Neural cell (in vitro differentiated cells): ENCODE data around the gene PARP8. TPM values are rescaled to one million over a fixed set of nuclear protein-coding genes. Genes with fewer than 3 reads are reported as not detected.

ENCODE experiments used
- H2AFZ ChIP-seq: fragments of 200-600, 300-800 bp; sonication (generic), shearing (Covaris generic); 2 replicates; pipeline ENCODE4 v1.6.0; 2014; ENCODE audit warnings: low read depth, mild to moderate bottlenecking, antibody characterized with exemption, low read length, moderate library complexity
- H3F3A ChIP-seq: fragments of 200-600 bp; shearing (Covaris generic); 2 replicates; pipeline ENCODE4 v1.6.1; 2016; ENCODE audit warnings: mild to moderate bottlenecking, moderate library complexity, mixed read lengths, antibody characterized with exemption, low read length; ENCODE audit not compliant: insufficient read depth, poor library complexity, severe bottlenecking
- H3K27ac ChIP-seq: fragments of 200-600, 300-800 bp; sonication (generic), shearing (Covaris generic); 2 replicates; pipeline ENCODE4 v1.5.1; 2014; ENCODE audit warnings: mild to moderate bottlenecking, low read length, moderate library complexity
- H3K27me3 ChIP-seq: fragments of 300-800, 200-600 bp; sonication (generic), shearing (Covaris generic); 2 replicates; pipeline ENCODE4 v1.6.0; 2014; ENCODE audit warnings: mild to moderate bottlenecking, low read depth, low read length, moderate library complexity; ENCODE audit not compliant: insufficient read depth
- H3K36me3 ChIP-seq: fragments of 300-800, 200-600 bp; sonication (generic), shearing (Covaris generic); 2 replicates; pipeline ENCODE4 v1.5.1; 2014; ENCODE audit warnings: mild to moderate bottlenecking, antibody characterized with exemption, low read length, moderate library complexity; ENCODE audit not compliant: insufficient read depth
- H3K4me2 ChIP-seq: fragments of 300-800, 200-600 bp; sonication (generic), shearing (Covaris generic); 2 replicates; pipeline ENCODE4 v1.6.0; 2014; ENCODE audit warnings: mild to moderate bottlenecking, low read length
- H3K4me3 ChIP-seq: fragments of 300-800, 200-600 bp; sonication (generic), shearing (Covaris generic); 2 replicates; pipeline ENCODE4 v1.5.1; 2014; ENCODE audit warnings: mild to moderate bottlenecking, low read length, moderate library complexity
- H3K79me2 ChIP-seq: fragments of 200-600 bp; shearing (Covaris generic); replicated peaks from 2 replicates; pipeline ENCODE4 v1.6.0; 2014; ENCODE audit warnings: mild to moderate bottlenecking, low read length, moderate library complexity; ENCODE audit not compliant: insufficient read depth
- H3K9ac ChIP-seq: fragments of 300-800, 200-600 bp; sonication (generic), shearing (Covaris generic); 2 replicates; pipeline ENCODE4 v1.6.1; 2016; ENCODE audit warnings: mild to moderate bottlenecking, low read length, mixed read lengths
- H3K9me2 ChIP-seq: fragments of 200-600 bp; shearing (Covaris generic); 2 replicates; pipeline ENCODE4 v1.6.1; 2016; ENCODE audit warnings: mild to moderate bottlenecking, low read length, mixed read lengths; ENCODE audit not compliant: insufficient read depth
- H3K9me3 ChIP-seq: fragments of 200-600, 300-800 bp; sonication (generic), shearing (Covaris generic); 2 replicates; pipeline ENCODE4 v1.6.1; 2016; ENCODE audit warnings: mild to moderate bottlenecking, mixed run types, low read length, moderate library complexity, mixed read lengths
- H4K20me1 ChIP-seq: fragments of 200-600 bp; shearing (Covaris generic); 2 replicates; pipeline ENCODE4 v1.6.1; 2016; ENCODE audit warnings: mild to moderate bottlenecking, mixed run types; ENCODE audit not compliant: insufficient read depth
- CTCF ChIP-seq: fragments of 450-650 bp; IDR thresholded peaks from 2 replicates; pipeline ENCODE4 v1.5.1; 2014; ENCODE audit warnings: antibody characterized with exemption, mild to moderate bottlenecking, moderate library complexity; ENCODE audit not compliant: poor library complexity, severe bottlenecking
- EP300 ChIP-seq: fragments of 450-650 bp; conservative IDR thresholded peaks from 2 replicates; pipeline ENCODE4 v1.6.1; 2014; ENCODE audit warnings: antibody characterized with exemption, mild to moderate bottlenecking, moderate library complexity; ENCODE audit not compliant: poor library complexity, severe bottlenecking
- EZH2 ChIP-seq: fragments of 200-600, 300-800 bp; shearing (Covaris generic), sonication (generic); IDR thresholded peaks from 2 replicates; pipeline ENCODE4 v1.6.1; 2014; ENCODE audit warnings: antibody characterized with exemption, low read length, borderline replicate concordance, mild to moderate bottlenecking; ENCODE audit not compliant: insufficient read depth, poor library complexity, severe bottlenecking
- MXI1 ChIP-seq: fragments of 450-650 bp; conservative IDR thresholded peaks from 2 replicates; pipeline ENCODE4 v1.6.1; 2014; ENCODE audit warnings: antibody characterized with exemption, mild to moderate bottlenecking; ENCODE audit not compliant: poor library complexity, severe bottlenecking
- POLR2AphosphoS5 ChIP-seq: IDR thresholded peaks from 2 replicates; pipeline ENCODE4 v1.6.1; 2012
- RAD21 ChIP-seq: fragments of 450-650 bp; conservative IDR thresholded peaks from 2 replicates; pipeline ENCODE4 v1.6.1; 2014; ENCODE audit warnings: antibody characterized with exemption, mild to moderate bottlenecking, moderate library complexity
- SMC3 ChIP-seq: fragments of 450-650 bp; conservative IDR thresholded peaks from 2 replicates; pipeline ENCODE4 v1.6.1; 2014; ENCODE audit warnings: antibody characterized with exemption, mild to moderate bottlenecking, moderate library complexity; ENCODE audit not compliant: poor library complexity
- TAF1 ChIP-seq: IDR thresholded peaks from 2 replicates; pipeline ENCODE4 v1.6.1; 2012; ENCODE audit warnings: low read depth
- polyA plus RNA-seq: library from polyadenylated mRNA; depleted of rRNA; stranded (reverse); fragments of >200 nt; gene quantifications from 2 replicates; pipeline ENCODE4 v1.2.3, GENCODE V29; 2014
- TF ChIP-seq, protein P1 (sequence below): IDR thresholded peaks from 2 replicates; pipeline ENCODE4 v1.6.1; 2012; ENCODE audit warnings: borderline replicate concordance

PARP8 gene
- polyA plus RNA-seq, 1 donor from 2014 or later = 29.9 TPM

DNA sequence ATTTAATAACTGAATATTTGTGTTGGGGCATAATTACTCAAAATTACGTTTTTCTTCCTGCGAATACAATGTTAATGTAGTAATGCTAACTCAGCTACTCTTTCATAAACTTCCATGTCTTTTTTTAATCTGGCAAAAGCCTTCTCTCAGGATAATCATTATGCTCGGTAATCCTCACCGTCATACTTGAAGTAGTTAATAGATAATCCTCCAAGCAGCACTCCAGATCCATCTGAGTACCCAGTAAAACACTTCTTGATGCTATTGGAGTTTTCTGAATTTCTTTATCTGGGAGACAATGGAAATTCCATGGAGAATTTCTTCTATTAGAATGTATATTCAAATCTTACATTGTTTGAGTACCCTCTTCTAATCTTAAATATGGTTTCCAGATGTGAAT is 34.3 kb downstream of the PARP8 start:
- TF ChIP-seq MXI1 (no peak), EP300 (no peak), RAD21 (no peak), SMC3 (no peak), POLR2AphosphoS5 (no peak), CTCF (no peak)
- TF ChIP-seq, protein P1, sequence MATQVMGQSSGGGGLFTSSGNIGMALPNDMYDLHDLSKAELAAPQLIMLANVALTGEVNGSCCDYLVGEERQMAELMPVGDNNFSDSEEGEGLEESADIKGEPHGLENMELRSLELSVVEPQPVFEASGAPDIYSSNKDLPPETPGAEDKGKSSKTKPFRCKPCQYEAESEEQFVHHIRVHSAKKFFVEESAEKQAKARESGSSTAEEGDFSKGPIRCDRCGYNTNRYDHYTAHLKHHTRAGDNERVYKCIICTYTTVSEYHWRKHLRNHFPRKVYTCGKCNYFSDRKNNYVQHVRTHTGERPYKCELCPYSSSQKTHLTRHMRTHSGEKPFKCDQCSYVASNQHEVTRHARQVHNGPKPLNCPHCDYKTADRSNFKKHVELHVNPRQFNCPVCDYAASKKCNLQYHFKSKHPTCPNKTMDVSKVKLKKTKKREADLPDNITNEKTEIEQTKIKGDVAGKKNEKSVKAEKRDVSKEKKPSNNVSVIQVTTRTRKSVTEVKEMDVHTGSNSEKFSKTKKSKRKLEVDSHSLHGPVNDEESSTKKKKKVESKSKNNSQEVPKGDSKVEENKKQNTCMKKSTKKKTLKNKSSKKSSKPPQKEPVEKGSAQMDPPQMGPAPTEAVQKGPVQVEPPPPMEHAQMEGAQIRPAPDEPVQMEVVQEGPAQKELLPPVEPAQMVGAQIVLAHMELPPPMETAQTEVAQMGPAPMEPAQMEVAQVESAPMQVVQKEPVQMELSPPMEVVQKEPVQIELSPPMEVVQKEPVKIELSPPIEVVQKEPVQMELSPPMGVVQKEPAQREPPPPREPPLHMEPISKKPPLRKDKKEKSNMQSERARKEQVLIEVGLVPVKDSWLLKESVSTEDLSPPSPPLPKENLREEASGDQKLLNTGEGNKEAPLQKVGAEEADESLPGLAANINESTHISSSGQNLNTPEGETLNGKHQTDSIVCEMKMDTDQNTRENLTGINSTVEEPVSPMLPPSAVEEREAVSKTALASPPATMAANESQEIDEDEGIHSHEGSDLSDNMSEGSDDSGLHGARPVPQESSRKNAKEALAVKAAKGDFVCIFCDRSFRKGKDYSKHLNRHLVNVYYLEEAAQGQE = no peak

DNA sequence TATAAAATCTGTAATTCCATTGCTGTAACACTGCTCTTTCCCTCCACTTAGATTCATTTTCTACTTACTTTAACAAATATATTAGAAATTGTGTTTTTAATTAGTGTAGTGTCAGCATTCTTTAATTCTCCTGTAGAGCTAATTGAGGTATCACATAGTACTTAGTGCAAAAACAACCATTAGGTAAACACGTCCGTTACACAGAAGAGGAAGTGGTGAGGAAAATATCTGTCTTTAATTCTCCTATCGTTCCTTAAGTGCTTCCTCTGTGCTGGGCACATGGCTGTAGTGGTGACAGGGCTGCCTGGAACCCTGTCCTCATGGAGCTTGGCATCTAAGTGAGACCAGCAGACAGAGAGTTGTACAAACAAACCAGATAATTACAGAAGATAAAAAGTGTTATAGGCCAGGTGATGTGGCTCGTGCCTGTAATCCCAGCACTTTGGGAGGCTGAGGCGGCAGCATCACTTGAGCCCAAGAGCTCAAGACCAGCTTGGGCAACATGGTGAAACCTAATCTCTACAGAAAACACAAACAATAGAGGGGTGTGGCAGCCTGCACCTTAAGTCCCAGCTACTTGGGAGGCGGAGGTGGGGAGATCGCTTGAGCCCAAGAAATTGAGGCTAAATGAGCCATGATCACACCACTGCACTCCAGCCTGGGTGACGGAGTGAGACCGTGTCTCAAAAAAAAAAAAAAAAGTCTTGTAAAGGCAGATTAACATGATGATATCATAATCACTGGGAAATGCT is 36.4 kb downstream of the PARP8 start:
- Histone ChIP-seq H3K9me2 (no peaks in the 10 kb centered on the region), H3K79me2 (no peaks in the 10 kb centered on the region), H3K36me3 (no peaks in the 10 kb centered on the region), H3K4me2 (no peak overlapping the region), H2AFZ (no peak overlapping the region), H4K20me1 (no peaks in the 10 kb centered on the region), H3K27me3 (no peaks in the 10 kb centered on the region), H3F3A (no peaks in the 10 kb centered on the region), H3K9ac (no peak overlapping the region), H3K27ac (no peak overlapping the region), H3K4me3 (no peak overlapping the region), H3K9me3 (no peaks in the 10 kb centered on the region)
- no peak for TF ChIP-seq EP300
- TF ChIP-seq RAD21 = no peak
- TF ChIP-seq POLR2AphosphoS5 = no peak
- no peak for TF ChIP-seq TAF1
- TF ChIP-seq, protein P1 = no peak
- TF ChIP-seq CTCF = no peak
- TF ChIP-seq EZH2 = no peak
- no peak for TF ChIP-seq MXI1
- TF ChIP-seq SMC3 = no peak

More for the DNA sequence above, 34.3 kb downstream of the PARP8 start:
- Histone ChIP-seq H3K9me2 (no peaks in the 10 kb centered on the region), H3K27ac (no peak overlapping the region), H3K27me3 (no peaks in the 10 kb centered on the region), H3K9me3 (no peaks in the 10 kb centered on the region), H3K79me2 (no peaks in the 10 kb centered on the region), H3K9ac (no peak overlapping the region), H3K36me3 (no peaks in the 10 kb centered on the region), H3F3A (no peaks in the 10 kb centered on the region), H4K20me1 (no peaks in the 10 kb centered on the region), H2AFZ (no peak overlapping the region), H3K4me2 (no peak overlapping the region), H3K4me3 (no peak overlapping the region)
